DMS 273 treated with DMSO at 0.1 percent for 48 hours (cell line): ENCODE measurements around the gene CDCA4.

Experiments
- DNase-seq: peaks from one replicate; lab custom pipeline; 2025; lab: John Stamatoyannopoulos, UW

The CDCA4 gene

DNA sequence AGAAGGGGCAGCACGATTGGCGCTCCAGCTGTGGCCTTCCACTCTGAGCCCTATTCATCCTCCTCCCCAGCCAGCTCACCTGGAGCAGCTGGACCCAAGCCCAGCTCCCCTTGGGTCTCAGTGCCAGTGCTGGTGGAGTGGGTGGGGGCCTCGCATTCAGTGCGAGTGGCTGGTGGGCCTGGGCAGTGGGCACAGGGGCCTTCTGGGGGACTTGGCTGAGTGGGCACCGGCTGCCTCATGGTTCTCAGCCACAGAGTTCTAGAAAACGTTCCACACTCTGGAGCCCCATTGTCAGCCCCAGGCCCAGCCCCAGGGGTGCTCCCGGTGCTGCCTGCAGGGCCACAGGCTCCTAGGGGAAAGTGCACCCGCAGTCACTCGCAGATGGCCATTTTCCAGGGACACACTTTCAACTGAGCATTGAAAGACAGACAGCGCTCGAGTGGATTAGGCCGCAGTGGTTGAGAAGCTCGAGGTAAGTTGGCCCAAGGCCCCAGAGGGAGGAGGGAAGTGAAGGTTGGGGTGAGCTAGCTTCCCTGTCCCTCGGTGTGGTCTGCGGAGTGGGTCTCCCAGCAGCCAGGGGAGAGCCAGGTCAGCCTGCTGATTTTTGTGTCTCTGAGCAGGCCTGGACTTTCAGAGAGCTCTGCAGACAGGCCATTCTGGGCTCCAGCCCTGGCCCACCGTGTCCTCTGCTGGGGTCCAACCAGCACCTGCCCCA is 31.5 kb downstream of the CDCA4 start:
- DNase-seq = no peak

DNA sequence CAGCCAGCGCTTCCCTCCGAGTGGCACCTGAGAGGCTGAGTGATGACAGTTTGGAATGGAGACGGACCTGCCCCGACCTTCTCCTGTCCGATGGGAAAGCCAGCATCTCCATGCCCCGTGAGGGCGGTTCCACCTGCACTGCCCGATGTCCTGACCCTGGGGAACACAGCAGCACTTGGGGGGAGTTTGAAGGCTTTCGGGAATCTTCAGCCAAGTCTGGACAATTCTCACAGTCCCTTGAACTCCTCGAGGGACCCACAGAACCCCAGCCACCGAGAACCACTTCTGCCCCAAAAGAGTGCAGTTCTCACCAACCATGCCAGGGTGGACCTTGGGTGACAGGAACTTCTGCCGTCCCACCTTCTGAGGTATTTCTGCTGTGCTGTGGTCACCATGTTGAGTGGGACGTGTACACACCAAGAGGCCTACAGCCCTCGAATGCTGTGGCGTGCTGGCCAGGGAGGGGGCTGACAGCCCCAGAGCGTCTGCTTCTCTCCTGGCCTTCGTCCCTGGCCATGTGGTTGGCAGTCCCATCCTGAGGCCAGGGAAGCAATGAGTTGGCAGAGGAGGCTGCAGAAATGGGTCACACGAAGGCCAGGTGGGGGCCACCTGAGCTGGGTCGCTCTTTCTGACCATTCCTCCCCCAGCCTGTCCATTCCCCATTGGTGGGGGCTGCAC is 34.3 kb downstream of the CDCA4 start:
- no peak for DNase-seq

DNA sequence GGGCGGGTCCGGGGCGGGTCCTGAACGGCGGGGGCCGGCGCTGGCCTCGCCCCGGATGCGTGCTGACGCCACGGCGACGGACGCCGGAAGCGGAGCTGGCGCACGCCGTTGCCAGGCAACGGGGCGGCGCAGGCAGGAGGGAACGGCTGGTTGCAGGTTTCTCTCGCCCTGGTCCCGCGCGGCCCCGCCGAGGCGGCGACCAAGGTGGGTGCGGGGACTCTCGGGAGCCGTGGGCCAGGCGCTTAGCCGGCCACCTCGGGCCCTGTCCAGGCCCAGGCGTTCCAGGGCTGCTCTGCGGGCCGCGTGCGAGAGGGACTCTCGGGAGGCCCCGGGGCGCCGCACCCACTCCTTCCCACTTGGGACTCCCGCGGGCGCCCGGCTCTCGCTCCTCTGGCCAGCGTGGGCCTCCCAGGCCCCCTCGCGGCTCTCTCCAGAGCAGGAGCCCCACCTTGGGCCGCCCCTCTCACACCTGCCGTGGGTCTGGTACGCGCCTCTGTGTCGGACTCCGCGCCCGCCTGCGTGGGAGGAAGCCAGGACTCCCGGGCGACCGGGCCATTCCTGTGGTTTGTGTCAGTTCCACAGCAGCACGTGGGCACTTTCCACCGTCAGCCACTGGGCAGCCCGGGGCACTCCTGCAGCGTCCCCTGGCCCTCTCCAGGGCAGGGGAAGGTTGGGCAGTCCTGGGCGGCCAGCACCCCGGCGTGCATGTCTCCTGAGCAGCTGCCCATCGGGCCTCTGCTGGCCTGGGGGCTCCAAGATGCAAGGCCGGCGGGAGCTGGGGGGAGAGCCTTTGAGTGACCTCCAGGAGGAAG is 35.0 kb downstream of the CDCA4 start, which contains the start of gene CLBA1:
Gene CLBA1 (plus strand): TSS at position 114 of the 812 bp plus-strand sequence. CDS start 644 bp downstream, at position 758.
- DNase-seq = peak; percentile 57

DNA sequence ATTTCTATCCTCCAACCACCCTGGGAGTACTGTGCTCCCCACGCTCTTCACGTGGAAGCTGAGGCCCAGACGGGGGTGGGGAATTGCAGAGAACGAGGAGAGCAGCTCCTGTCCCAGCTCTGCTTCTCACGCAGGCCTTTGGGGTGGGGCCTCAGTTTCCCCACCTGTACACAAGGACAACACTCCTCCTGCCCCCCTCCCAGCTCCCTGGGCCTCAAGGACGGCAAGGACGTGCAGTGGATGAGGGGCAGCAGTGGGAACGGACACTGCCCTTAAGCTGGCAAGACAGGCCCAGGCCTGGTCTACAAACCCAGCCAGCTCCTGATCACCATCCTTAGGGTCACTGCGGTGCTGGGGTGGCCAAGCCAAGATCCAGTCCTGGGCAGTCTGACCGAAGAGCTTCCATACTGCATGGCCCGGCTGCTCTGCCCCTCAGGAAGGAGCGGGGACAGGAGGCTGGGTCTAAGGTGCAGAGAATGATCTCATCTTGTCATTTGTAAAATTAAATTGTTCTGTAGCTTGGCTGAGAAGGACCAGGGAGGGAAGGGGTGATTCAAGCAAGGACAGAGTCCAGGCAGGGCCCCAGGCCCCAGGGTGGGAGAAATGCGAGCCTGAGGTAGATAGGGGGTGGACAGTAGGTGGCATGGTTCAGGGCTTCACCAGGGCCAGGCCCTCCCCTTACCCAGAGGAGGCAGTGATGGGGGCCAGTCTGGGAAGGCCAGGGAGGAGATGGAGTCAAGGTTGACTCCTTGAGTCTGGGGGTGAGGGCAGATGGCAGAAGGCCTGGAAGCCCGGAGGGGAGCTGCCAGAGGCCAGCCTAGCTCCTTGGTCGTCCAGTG is 36.6 kb downstream of the CDCA4 start:
- no peak for DNase-seq

DNA sequence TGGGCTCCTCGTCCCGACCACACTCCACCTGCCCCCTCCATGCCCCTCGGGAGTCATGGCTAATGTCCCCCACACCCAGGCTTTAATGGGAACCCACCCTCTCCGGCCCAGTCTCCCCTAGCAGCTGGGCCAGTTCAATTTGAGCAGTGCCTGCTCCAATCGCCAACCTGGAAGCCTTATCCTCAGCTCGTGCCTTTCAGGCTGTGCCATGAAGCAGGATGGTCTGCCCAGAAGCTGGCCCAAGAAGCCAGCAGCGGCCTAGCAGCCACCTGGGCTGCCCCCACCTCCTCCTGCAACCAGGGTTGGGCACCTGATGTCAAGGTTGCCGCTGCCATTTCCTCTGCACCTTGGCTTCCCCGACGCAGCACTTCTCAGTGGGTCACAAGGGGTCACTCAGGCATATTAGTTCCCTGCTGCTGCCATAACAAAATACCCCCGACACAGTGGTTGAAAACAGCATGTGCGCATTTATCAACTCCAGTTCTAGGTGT is 37.6 kb downstream of the CDCA4 start:
- DNase-seq = no peak

DNA sequence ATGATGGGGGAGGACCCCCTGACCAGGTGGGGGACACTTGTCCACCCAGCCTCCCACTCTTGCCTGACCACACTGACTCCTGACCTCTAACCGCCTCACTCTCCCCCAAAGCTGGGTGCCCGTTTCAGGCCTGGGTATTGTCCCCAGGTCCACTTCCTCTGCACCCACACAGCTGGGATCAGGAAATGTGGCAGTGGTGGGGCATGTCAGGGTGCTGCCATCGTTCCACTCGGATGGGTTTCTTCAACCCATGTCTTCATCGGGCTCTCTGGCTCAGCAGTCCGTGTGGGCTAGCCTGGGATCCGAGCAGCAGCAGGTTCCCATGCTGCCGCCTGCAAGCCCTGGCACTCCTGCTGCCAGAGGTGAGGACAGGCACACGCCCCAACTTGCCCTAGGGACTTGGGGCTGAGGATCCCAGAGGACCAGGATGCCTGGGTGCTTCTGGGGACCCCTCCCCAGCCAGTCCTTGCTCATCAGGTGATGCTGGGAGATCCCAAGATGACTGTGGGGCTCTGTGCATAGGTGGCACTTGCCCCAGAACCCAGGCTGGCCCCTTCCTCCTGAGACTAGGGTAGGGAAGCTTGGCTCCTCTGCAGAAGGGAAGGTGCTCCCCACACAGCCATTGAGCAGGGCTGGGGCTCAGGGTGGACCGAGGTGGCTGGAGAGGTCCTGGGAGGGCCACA is 38.2 kb downstream of the CDCA4 start:
- no peak for DNase-seq

DNA sequence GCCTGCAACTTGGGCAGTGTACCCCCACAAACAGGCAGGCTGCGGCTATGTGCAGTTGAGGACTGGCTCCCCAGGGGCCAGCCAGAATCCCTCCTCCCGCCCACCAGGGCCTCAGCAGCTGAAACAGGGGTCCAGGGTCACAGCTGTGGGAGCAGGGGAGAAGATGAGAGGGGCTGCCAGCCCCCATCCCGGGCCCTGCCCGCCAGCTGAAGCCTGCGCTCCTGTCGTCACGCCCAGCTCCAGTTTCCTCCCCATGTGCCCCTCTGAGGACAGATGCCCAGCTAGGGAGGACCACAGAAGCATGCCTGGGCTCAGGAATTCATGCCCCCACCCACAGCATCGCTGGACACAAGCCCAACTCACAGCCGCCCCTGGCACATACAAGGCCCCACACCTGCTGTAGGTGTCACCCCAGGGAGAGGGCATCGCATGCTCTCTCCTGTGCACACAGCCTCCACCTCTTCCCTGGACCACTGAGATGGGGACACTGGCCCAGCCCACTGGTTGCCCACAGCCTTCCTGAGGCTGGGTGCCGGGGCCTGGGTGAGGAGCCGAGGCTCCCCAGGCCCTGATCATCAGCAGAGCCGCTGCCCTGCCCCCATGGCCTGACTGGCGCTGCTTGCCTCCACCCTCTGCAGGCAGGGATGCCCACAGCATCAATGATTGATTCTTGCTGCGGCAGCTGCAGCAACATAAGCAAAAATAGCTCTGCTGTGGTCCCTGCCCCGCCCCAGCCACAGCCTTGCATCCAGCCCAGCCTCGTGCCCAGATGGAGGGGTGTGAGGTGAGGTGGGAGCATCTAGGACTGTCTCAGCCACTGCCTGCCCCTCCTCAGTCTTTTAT is 39.0 kb downstream of the CDCA4 start:
- no peak for DNase-seq

DNA sequence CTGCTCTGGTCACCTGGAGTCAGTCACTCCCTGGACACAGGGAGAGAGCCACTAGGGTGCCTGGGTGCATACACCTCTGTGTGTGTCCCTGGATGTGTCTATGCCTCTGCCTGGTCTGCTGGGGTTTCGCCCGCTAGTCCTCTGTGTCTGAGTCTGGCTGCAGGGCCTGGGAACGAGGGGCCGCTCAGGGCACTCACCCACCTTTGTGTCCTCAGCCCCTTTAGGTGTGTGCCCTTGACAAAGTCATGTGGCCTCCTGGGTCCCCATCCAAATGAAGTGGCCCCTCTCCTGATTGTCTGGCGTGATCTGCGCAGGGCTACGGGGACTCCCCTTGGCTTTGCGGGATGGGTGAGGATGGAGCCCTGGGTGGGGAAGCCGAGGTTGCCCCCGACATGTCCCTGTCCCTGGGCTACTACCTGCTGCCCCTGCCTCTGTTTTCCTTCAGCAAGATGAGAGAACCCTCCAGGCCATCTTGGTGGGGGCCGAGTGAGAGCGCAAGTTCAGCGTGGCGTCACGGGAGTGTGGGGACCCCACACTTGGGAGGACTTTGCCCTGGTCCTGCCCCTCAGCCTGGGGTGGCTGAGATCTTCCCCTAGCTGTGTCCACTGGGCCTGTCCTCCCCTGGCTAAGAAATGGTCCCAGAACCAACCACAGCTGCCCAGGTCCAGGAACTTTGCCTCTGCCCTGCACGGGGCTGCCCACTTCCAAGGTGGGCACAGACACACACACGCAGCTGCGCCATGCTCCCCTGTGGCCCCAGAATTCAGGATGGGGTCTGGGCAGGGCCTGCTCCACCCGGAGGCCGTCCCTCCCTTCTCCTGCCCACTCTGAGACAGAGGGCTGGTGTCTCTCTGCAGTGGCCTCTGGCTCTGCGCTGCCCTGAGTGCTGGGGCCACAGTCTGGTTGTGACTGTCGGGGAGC is 40.0 kb downstream of the CDCA4 start:
- DNase-seq = no peak

DNA sequence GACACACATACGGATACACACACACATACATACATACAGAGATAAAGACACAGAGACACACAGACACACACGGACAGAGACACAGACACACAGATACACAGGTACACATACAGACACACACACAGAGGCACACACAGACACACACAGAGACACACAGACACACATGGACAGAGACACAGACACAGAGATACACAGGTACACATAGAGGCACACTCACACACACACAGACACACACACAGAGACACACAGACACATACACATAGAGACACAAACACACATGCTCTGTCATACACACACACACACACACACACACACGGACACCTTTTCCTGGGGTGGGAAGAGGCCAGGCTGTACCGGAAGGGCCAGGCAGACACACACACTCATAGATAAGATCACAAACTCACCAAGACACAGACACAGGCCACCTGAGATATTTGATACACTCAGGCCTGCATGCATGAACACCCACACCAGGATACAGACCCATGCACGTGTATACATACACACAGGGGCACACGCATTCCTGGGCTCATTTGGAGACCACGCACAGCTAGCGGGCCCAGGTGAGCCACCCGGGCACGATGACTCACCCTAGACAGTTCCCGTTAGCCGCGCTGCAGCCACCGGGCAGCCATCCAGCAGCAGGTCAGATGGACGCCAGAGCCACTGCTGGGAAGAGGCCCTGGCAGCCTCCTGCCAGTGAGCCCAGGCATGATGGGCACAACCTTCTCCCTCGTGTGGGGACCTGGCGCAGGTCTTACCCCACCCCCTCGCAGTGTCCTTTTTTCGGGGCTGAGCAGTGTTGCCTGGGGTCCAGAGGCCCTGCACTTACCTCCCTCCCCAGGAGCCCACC is 40.9 kb downstream of the CDCA4 start:
- no peak for DNase-seq

DNA sequence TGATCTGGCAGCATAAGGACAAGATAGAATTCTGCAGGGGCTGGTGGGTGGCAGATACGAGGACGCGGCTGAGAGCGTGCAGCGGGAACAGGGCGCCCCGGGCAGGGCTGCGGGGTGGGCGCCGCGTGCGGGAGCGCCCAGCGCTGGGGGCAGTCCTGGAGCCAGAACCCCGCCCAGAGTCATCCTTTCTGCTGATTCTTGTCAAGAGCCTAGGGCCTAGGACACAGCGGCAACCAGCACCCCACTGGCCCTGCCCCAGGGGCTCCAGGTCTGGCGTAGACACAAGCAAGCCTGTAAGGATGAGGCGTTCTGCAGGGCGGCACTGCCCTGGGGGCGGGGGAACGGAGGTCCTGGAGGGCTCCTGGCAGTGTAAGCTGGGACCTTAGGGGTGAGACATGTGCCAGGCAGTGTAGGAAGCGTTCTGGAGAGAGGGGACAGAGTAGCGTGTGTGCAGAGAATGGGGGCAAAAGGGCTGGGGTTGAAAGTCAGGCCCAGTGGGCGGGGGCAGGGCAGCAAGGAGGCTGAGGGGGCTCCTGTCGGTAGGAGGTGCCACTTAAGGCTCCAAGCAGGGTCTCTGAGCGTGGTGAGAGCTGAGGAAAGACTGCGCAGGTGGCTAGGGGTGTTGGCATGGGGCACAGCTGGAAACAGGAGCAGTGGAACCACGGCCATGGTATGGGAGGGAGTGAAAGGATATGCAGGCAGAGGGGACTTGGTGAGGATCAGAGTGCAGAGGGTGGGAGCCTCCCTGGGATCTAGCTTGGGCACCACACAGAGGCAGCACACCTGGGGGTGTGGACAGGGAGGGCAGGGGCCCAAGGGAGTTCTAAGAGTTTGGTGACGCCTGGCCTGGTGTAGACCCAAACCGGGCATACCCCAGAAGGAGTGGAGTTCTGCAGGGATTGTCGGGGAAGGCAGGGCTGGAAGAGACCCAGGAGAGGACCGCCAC is 41.9 kb downstream of the CDCA4 start:
- no peak for DNase-seq

DNA sequence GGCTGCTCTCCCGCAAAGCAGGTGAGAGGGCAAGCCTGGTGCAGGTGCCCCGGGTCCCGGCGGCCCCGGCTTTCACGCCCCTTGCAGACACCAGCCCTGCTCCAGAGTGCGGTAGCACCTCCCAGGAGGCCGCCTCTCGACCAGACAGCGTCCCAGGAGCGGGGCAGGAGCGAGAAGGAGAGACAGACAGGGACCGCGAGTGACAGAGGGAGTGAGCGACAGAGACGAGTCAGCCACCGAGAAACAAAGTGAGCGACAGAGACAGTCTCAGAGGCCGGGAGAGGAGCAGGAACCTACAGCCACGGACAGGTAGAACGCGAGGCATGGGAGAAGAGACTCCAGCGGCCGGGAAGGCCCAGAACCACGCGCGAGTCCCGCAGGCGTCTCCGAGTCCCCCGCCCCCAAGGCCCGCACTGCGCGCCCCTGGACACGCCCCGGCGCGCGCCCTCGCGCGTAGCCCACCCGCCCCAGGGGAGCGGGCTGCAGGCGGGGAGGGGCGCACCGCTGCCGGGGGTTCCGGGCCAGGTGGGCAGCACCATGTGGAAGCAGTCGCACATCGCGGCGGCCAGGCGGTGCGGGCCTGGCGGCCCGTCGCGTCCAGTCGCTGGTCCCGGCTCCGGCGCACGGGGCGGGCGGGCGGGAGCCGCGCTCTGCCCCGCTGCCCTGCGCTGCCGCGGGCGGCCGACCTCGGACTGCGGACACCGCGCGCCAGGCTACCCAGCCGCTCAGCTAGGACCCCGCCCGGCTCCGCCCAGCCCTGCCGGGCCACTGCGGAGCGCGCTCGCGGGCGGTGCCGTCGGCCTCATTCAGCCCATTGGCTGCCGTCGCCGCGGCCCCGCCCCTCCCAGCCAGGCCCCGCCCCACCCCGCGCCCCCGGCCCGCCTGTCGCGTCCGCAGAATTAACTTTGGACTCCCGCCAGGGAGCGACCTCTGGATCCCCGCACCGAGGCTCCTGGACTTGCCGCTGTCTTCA is 42.9 kb downstream of the CDCA4 start, which contains the start of gene AHNAK2:
Gene AHNAK2 (minus strand): TSS at position 694 of the 973 bp plus-strand sequence. CDS start 137 bp downstream, at position 557.
- DNase-seq = no peak

DNA sequence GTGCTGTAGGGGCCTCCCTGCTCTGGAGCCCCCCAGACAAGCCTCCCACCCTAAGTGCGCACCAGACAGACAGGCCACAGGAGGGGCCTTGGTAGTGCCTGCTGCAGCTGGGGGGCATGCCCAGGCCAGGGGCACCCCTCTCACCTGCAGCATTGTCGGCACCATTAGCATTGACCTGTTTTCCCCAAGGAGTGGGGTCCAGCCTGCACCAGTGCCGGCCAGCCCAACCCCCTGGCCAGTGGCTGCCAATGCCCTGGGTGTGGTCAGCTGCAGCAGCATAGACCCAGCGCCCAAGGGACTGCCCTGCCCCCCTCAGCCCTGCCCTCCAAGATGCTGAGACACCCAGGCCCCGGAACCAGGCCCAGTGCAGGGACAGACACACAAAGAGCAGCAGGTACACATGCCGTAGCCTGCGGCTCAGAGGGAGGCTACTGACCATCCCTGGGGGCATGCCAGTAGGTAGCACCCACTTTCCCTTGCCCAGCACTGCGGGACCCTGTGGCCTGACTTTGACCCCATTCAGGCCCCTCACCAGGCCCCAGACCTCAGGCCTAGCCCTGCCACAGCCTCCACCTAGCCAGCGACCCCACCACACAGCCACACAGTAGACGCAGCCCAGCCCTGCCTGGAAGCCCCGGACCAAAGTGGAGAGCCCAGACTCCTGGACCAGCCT is 43.7 kb downstream of the CDCA4 start:
- DNase-seq = no peak

DNA sequence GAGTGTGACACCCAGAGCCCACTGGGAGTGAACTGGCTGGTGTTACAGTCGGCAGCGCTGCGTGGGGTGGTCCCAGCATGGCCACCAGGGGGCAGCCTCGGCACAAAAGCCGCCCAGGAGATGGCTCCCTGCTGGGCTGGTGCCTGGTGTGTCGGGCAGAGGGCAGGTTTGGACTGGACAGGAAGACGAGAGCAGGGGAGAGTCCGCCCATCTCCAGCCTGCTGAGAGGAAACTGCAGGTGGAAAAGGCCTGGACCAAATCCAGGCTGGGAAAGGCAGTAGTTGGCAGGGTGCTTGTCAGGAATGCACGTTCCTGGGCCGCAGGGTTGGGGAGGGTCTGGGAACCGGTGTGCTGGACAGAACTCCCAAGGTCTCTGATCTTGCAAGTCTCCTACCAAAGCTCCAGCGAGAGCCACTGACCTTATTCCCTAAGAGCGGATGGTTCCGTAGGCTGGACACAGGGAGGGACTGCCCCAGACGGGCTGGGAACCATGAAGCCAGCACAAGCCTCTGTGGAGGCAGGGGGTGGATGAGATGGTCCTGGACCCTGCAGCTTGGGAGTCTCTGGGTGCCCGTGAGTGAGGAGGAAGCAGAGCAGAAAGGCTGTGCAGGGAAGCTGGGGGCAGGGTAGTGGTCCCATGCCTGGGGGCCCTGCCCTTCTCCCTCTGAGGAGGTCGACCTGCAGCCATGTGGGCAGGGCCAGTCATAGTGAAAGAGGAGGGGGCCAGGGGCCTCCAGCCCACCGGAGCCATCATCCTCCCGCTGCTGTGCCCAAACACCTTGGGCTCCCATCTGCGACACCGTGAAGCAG is 44.5 kb downstream of the CDCA4 start:
- peak; percentile 21 for DNase-seq
